Right ventricle myocardium superior (tissue), 1 donor: ENCODE data around the gene TTLL10. TPM values are rescaled to one million over a fixed set of nuclear protein-coding genes. Genes with fewer than 3 reads are reported as not detected.
"Not testable (repeated sequence)": the region's sequence is repeated elsewhere in the genome, so short reads cannot be mapped to it uniquely, and the experiment has no call there.

Experiments
- ATAC-seq: fragments of 200-7000 bp; cut with Tn5 transposase; one replicate; pipeline ENCODE4 v1.9.1; 2020; ENCODE audit warnings: mild to moderate bottlenecking; ENCODE audit not compliant: poor library complexity
- DNase-seq: peaks from one replicate; pipeline ENCODE4 v3.0.0-alpha.2; 2020
- intact Hi-C: fragments of 100-400 bp; cut with DNase I; formaldehyde crosslinking; loops from one replicate; pipeline ENCODE4 v1.11.2; 2022
- total RNA-seq: library from RNA; stranded (reverse); fragmentation: NEBNext Ultra II Directional; extraction: Animal tissue kit (Norgen Biotek cat#: 25700); gene quantifications from one replicate; pipeline ENCODE4 v1.2.1, GENCODE V29; 2021
- donor health status: DM: no; HTN: yes; CAD: no; lungs with severe emphysema.

Gene TTLL10
- total RNA-seq, 1 donor from 2014 or later = 0.22 TPM

- DNase-seq (no peak), ATAC-seq (peak; percentile 17)
- intact Hi-C loops = no loop called here
Observed at GRCh38 chr1:1137256-1138045, 36.2 kb upstream of the TTLL10 start.

GRCh38 chr1:1140673-1141072, 33.0 kb upstream of the TTLL10 start:
- DNase-seq (no peak), ATAC-seq (no peak)
- intact Hi-C loops = no loop called here

- no peak for DNase-seq
- no peak for ATAC-seq
- intact Hi-C loops = no loop called here
Observed at GRCh38 chr1:1141244-1141910, 32.3 kb upstream of the TTLL10 start.

- intact Hi-C loops = no loop called here
- no peak for DNase-seq
- no peak for ATAC-seq
Observed at GRCh38 chr1:1141911-1142250, 31.8 kb upstream of the TTLL10 start.

- intact Hi-C loops, ATAC-seq, DNase-seq: not testable (repeated sequence)
Observed at GRCh38 chr1:1142352-1142751, 31.3 kb upstream of the TTLL10 start.

GRCh38 chr1:1142844-1143243, 30.8 kb upstream of the TTLL10 start:
- intact Hi-C loops = no loop called here
- DNase-seq (no peak), ATAC-seq (no peak)

GRCh38 chr1:1143636-1144035, 30.0 kb upstream of the TTLL10 start:
- no peak for DNase-seq
- ATAC-seq = no peak
- intact Hi-C loops = no loop called here

GRCh38 chr1:1144122-1144842, 29.4 kb upstream of the TTLL10 start:
- ATAC-seq (peak; percentile 56), DNase-seq (no peak)
- intact Hi-C loops = no loop called here

- intact Hi-C loops = no loop called here
- ATAC-seq = peak; percentile 17
Observed at GRCh38 chr1:1144843-1145546, 28.7 kb upstream of the TTLL10 start.

GRCh38 chr1:1145547-1145914, 28.1 kb upstream of the TTLL10 start:
- ATAC-seq = no peak
- intact Hi-C loops = no loop called here
- DNase-seq = no peak

More at GRCh38 chr1:1144843-1145546, 28.7 kb upstream of the TTLL10 start:
- DNase-seq = no peak

GRCh38 chr1:1146026-1146425, 27.7 kb upstream of the TTLL10 start:
- ATAC-seq (no peak), DNase-seq (no peak)
- intact Hi-C loops = no loop called here

- intact Hi-C loops = no loop called here
- DNase-seq (no peak), ATAC-seq (no peak)
Observed at GRCh38 chr1:1146596-1146995, 27.1 kb upstream of the TTLL10 start.

- DNase-seq = no peak
- intact Hi-C loops = no loop called here
- no peak for ATAC-seq
Observed at GRCh38 chr1:1148061-1148460, 25.6 kb upstream of the TTLL10 start.

GRCh38 chr1:1148569-1148968, 25.1 kb upstream of the TTLL10 start:
- no peak for ATAC-seq
- intact Hi-C loops = no loop called here
- no peak for DNase-seq

- DNase-seq (no peak), ATAC-seq (no peak)
- intact Hi-C loops = no loop called here
Observed at GRCh38 chr1:1149416-1149815, 24.3 kb upstream of the TTLL10 start.

- ATAC-seq = no peak
- intact Hi-C loops = no loop called here
Observed at GRCh38 chr1:1150100-1150499, 23.6 kb upstream of the TTLL10 start.

GRCh38 chr1:1151306-1151705, 22.4 kb upstream of the TTLL10 start:
- intact Hi-C loops = no loop called here
- DNase-seq = no peak
- ATAC-seq = no peak

More at GRCh38 chr1:1150100-1150499, 23.6 kb upstream of the TTLL10 start:
- DNase-seq = no peak

GRCh38 chr1:1152431-1152830, 21.2 kb upstream of the TTLL10 start:
- intact Hi-C loops, DNase-seq, ATAC-seq: not testable (repeated sequence)

GRCh38 chr1:1153215-1153614, 20.5 kb upstream of the TTLL10 start:
- intact Hi-C loops, DNase-seq, ATAC-seq: not testable (repeated sequence)
